ENCODE data around the gene FBXW7.
"Not testable (repeated sequence)": the region's sequence is repeated elsewhere in the genome, so short reads cannot be mapped to it uniquely, and the experiment has no call there.

FBXW7 gene

GRCh38 chr4:152535903-152536544, at the start of gene FBXW7:
Gene FBXW7, minus strand, starts transcription at chr4:152536092. Its CDS starts 124,289 bp downstream, at chr4:152411803.
- DNase-seq: peak; percentile 70

- no peak for DNase-seq
Measured at GRCh38 chr4:152585023-152585441, 49.1 kb upstream of the FBXW7 start.

GRCh38 chr4:152581536-152582160, 45.8 kb upstream of the FBXW7 start:
- no peak for DNase-seq

GRCh38 chr4:152579916-152580315, 44.0 kb upstream of the FBXW7 start:
- DNase-seq: no peak

- no peak for DNase-seq
Measured at GRCh38 chr4:152579107-152579764, 43.3 kb upstream of the FBXW7 start.

GRCh38 chr4:152578670-152579069, 42.8 kb upstream of the FBXW7 start:
- DNase-seq: no peak

- no peak for DNase-seq
Measured at GRCh38 chr4:152577708-152578396, 42.0 kb upstream of the FBXW7 start.

GRCh38 chr4:152575533-152575932, 39.6 kb upstream of the FBXW7 start:
- no peak for DNase-seq

GRCh38 chr4:152573861-152574260, 38.0 kb upstream of the FBXW7 start:
- DNase-seq: no peak

- DNase-seq: no peak
Measured at GRCh38 chr4:152572417-152573086, 36.7 kb upstream of the FBXW7 start.

GRCh38 chr4:152571770-152572169, 35.9 kb upstream of the FBXW7 start:
- DNase-seq: no peak

- no peak for DNase-seq
Measured at GRCh38 chr4:152571296-152571695, 35.4 kb upstream of the FBXW7 start.

GRCh38 chr4:152565333-152565732, 29.4 kb upstream of the FBXW7 start:
- no peak for DNase-seq

- no peak for DNase-seq
Measured at GRCh38 chr4:152564336-152564735, 28.4 kb upstream of the FBXW7 start.

- no peak for DNase-seq
Measured at GRCh38 chr4:152563209-152563608, 27.3 kb upstream of the FBXW7 start.

- DNase-seq: no peak
Measured at GRCh38 chr4:152559641-152560040, 23.7 kb upstream of the FBXW7 start.

GRCh38 chr4:152558396-152558795, 22.5 kb upstream of the FBXW7 start:
- no peak for DNase-seq

GRCh38 chr4:152556834-152557233, 20.9 kb upstream of the FBXW7 start:
- no peak for DNase-seq

GRCh38 chr4:152556283-152556682, 20.4 kb upstream of the FBXW7 start:
- no peak for DNase-seq

GRCh38 chr4:152554742-152555141, 18.9 kb upstream of the FBXW7 start:
- no peak for DNase-seq

- DNase-seq: not testable (repeated sequence)
Measured at GRCh38 chr4:152550687-152551086, 14.8 kb upstream of the FBXW7 start.

- DNase-seq: no peak
Measured at GRCh38 chr4:152545088-152545487, 9.2 kb upstream of the FBXW7 start.

GRCh38 chr4:152544533-152544932, 8.6 kb upstream of the FBXW7 start:
- not testable (repeated sequence) for DNase-seq
